ENCODE results near the gene HHAT.

DNA sequence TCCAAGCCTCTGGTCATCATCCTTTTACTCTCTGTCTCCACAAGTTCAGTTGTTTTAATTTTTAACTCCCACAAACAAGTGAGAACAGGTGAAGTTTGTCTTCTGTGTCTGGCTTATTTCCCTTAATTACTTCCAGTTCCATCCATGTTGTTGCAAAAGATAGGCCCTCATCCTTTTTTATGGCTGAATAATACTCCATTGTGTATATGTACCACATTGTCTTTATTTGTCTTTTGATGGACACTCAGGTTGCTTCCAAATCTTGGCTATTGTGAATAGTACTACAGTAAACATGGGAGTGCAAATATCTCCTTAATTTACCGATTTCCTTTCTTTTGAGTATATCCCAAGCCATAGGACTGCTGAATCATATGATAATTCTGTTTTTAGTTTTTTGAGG lies 262.5 kb downstream of the HHAT start:
- no peak for TF ChIP-seq TAF1 (IDR thresholded peaks at IDR 0.05; ENCODE audit: low read depth)
- TF ChIP-seq, protein P1, sequence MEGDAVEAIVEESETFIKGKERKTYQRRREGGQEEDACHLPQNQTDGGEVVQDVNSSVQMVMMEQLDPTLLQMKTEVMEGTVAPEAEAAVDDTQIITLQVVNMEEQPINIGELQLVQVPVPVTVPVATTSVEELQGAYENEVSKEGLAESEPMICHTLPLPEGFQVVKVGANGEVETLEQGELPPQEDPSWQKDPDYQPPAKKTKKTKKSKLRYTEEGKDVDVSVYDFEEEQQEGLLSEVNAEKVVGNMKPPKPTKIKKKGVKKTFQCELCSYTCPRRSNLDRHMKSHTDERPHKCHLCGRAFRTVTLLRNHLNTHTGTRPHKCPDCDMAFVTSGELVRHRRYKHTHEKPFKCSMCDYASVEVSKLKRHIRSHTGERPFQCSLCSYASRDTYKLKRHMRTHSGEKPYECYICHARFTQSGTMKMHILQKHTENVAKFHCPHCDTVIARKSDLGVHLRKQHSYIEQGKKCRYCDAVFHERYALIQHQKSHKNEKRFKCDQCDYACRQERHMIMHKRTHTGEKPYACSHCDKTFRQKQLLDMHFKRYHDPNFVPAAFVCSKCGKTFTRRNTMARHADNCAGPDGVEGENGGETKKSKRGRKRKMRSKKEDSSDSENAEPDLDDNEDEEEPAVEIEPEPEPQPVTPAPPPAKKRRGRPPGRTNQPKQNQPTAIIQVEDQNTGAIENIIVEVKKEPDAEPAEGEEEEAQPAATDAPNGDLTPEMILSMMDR (IDR thresholded peaks at IDR 0.05; ENCODE audit: poor library complexity, severe bottlenecking), result no peak
- no peak for TF ChIP-seq POLR2AphosphoS5 (IDR thresholded peaks at IDR 0.05)
- no peak for TF ChIP-seq EP300 (conservative IDR thresholded peaks at IDR 0.05; ENCODE audit: poor library complexity, severe bottlenecking)
- no peak for TF ChIP-seq EZH2 (IDR thresholded peaks at IDR 0.05; ENCODE audit: borderline replicate concordance, insufficient read depth, low read length, poor library complexity, severe bottlenecking)
- TF ChIP-seq MXI1 (conservative IDR thresholded peaks at IDR 0.05; ENCODE audit: poor library complexity, severe bottlenecking), result no peak
